Activated CD4-positive, CD25-positive, alpha-beta regulatory T cell treated with anti-CD3 and anti-CD28 coated beads, Interleukin-2, amount 50 U/mL, for 24 hours (primary cell): ENCODE measurements around the gene MREG.

Source experiments
- ATAC-seq, 2 donors: fragments of 150-1000 bp; cut with Tn5 transposase; one replicate each; pipeline ENCODE4 v1.10.0; 2021; ENCODE audit warnings: mild to moderate bottlenecking in 1 of 2, moderate library complexity in 1 of 2

Gene MREG, protein sequence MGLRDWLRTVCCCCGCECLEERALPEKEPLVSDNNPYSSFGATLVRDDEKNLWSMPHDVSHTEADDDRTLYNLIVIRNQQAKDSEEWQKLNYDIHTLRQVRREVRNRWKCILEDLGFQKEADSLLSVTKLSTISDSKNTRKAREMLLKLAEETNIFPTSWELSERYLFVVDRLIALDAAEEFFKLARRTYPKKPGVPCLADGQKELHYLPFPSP

DNA sequence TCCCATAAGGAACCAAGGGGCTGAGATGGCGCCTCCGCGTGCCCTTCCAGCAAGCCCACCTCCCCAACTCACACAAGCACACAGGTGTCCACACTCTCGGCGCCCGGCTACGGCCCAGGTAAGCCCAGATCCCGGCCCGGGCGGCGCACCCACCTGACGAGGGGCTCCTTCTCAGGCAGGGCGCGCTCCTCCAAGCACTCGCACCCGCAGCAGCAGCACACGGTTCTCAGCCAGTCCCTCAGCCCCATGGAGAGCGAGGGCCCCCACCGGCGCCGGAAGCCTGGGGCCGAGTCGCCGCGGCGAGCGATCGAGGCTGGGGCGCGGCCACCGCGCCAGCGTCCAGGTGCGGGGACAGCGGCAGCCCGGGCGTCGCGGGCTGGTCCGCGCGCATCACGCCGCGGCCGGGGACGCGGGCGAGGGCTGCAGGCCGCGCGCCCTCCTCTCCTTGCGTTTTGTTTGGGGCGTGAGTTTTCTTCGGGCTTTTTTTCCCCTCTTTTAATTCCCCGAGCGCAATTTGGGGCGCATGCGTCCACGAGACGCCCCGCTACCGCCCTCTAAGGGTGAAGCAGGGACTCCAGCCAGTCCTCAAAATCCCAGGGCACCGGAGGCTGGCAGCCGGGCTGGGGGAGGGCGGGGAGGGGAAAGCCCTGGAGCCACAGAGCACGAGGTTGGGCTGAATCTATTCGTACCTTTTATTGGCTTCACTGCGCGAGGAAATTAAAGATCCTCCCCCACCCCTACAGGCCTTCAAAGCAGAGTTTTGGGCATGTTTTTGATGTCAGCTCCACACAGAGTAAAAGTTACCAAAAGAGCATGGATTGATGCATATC is at the start of gene MREG:
Gene MREG, minus strand, starts transcription at position 472 of the 830 bp plus-strand sequence. Its CDS starts 224 bp downstream, at position 248.
- peak; percentile 70 to 75 for ATAC-seq

DNA sequence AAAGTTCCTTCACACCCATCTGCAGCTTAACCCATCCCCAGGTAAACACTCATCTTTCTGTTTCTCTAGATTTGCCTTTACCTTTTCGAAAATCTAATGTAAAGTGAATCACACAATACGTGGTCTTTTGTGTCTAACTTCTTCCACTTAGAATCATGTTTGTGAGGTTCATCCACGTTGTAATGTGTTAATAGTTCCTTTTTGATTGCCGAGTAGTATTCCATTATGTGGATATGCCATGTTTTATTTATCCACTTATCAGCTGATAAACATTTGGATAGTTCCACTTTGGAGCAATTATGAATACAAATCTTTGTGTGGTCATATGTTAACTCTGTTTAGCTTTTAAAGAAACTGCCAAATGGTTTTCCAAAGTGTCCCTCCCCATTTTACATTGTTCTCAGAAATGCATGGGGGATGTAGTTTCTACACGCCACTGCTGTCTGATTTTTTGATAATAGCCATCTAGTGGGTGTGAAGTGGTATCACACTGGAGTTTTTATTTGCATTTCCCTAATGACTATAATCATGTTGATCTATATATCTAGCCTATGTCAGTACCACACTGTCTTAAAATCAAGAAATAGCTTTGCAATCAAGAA is 46.0 kb upstream of the MREG start:
- no peak for ATAC-seq

DNA sequence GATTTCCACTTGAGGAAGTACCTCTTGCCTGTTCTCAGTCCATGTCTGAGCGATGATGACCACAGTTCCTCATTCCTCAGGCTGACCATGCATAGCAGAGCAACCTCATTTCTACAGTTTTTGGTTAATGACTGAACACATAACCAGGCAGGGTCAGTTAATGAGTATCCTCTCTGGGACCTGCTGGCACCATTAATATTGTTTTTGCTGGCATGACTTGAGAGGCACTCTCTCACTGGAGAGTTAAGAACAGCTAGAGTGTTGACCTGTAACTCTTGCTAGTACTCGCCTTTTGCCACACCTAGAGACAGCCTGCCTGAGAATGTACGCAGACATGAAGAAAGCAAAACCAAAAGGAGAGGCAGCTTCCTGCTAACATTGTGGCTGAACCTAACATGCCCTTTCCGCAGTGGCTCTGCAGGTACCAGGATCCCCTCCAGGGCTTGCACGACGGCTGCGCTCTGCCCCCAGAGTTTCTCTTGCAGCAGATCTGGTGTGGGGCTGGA is 44.4 kb upstream of the MREG start:
- ATAC-seq: peak; percentile 96 to 97

DNA sequence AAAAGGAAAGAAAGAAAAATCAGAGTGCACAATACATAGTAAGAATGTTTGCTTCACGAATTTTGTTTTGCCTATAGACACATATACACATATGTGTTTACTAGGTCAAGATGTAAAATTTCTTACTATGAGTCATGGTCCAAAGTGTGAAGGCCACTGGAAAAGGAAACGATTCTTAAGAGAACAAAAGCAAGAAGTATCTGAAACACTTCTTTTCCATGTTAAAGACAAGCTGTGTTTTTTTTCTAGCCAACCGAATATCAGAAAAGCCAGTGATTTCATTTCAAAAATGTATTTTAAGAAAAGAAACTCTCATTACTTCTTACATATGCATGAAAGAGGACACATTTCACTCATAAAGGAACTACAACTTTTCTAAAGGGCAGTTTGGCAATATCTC is 43.4 kb upstream of the MREG start:
- ATAC-seq: no peak

DNA sequence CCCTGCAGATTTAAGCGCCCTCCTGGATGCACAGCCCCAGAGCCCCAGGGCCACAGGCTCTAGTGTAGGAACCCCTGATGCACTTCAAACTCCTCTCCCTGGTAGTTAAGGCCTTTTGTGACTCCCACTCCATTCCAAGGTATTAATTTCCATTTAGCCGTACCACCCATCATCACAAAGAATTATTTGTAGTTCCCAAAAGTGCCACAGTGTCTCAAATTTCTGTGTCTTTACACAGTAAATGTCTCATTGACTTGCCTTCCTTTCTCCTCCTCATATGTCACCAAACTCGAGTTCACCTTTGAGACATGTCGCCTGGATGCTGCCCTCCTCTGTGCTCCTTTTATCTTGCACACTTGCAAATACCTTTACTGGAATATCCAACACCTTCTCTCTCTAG is 42.3 kb upstream of the MREG start:
- ATAC-seq: no peak

DNA sequence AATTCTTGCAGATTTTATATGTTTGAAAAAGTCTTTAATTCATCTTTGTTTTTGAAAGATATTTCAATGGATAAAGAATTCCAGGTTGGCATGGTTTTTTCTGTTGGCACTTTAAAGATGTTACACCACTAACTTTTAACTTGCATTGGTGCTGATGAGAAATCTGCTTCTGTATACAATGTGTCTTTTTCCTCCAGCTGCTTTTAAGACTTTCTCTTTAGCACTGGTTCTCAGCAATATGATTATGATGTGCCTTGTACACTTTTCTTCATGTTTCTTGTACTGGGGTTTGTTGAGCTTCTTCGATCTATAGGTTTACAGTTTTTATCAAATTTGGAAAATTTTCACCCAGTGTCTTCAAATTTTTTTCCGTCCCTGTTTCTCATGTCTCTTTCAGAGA is 39.1 kb upstream of the MREG start:
- ATAC-seq: no peak

DNA sequence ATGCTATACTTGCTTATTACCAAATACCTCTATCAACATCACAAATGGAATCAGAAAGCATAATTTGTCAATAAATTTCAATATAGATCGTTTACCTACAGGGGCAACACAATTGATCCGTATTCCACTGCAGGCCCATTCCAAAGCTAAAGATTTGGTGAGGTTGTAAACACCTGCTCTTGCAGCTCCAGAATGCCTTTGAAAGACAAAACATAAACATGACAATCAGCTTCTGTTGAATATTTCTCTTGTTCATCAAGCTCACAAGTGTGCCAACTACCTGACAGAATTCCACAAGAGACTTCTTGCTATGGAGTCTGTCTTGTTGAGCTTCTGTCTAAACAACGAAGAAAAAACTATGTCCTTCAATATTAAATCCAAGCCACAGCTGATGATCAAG is 38.0 kb upstream of the MREG start:
- ATAC-seq: no peak

DNA sequence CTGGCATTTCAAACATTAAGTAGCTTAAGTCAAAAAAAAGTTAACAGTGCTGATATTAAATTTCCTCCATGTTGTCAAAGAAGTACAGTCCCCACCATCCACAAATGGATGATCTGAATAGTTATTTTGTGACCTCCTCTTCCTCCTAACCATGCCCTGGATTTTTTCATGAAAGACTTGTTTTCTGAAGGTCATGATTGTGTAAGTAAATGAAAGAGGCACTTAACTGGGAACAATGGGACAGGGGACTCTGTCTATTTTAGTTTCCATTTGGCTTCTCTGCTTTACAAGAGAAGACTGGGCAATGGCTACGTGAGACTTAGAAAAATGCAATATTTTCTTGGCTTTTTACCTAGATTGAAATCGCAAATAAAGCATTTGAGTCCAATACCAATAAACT is 36.1 kb upstream of the MREG start:
- ATAC-seq: no peak

DNA sequence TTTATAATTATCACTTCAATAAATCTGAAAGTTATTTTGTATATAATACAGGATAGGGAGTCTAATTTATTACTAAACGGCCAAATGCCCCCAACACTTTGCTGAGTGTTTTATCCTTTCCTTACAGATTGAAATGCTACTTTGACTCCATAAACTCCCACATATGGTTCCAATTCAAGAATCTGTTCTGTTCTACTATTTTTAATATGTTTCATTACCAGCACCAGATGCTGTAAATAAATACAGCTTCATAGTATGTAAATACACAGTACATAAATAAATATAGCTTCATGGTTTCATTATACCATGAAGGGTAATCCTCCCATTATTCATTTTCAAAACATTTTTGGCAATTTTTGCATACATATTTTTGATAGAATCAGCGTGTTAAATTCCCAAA is 34.0 kb upstream of the MREG start:
- no peak for ATAC-seq

DNA sequence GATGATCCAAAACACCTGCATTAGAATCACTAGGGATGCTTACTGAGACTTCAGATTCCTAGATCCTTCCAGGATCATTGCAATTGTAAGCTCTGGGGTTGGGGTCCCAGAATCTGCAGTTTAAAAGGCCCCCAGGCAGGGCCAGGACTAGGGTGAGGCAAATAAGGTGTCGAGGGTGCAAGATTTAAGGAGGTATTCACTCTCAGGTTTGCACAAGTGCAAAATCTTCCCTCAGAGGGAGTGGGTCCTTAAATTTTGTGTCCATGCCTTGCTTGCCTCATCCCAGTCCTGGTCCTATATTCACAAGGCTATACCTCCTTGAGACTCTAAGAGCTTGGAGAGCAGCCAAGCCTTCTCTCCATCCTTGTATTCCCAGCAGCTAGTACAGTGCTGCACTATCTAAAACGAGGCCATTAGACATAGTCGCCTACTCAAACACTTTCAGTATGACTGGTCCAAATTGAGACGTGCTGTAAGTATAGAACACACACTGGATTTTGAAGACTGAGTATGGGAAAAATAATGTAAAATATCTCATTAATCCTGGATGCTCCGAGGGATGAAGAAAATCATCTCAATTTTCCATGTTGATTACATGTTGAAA is 31.6 kb upstream of the MREG start:
- ATAC-seq: peak in 1 of 2 donors; percentile 68

DNA sequence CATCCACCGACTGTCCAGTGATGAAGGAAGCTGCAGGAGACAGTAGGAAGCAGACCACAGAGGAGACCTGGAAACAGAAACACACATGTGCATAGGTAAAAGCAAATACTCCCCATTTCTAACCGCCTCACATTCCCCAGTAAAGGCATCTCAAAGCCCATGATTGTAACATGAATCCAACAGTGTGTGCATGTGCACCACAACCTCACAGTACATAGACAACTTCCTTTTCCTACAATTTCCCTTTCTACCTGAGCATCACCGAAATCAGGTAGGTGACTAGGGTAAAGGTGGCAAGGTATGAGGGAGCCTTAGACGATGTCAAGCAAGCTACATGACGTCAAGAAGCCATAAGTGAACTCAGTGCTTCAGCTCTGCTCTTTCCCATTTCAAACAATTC is 30.6 kb upstream of the MREG start:
- no peak for ATAC-seq

DNA sequence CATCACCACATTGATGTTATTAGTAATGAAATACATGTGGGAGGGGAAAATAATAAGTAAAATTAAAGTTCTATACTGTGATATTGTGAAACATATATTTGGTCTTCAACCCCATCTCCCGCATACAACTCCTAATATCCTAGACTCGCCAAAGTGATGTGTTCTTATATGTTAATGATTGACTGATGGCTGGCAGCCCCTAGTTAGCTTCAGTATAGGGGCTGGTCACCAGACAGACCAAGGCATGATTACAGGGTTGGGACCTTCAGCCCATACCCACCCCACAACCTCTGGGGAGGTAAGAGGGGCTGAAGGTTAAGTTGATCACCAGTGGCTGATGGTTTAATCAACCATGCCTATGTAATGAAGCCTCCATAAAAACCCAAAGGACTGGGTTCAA is 28.1 kb upstream of the MREG start:
- ATAC-seq: no peak

DNA sequence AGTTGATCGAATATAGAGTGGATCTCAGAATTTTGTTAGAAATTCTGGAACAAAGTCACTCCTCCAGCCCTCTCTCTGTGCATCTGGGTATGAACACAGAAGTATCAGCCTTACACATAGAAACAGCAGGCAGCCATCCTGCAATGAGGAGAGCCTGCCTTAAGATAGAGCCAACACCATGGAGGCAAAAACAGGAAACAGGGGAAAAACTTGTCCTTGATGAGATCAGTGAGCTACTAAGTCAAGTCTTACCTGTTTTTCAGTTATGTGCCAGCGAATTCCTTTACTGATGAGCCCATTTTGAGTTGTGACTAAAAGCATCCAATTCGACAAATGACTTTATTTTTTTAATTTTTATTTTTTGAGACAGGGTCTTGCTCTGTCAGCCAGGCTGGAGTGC is 26.6 kb upstream of the MREG start:
- ATAC-seq: no peak

DNA sequence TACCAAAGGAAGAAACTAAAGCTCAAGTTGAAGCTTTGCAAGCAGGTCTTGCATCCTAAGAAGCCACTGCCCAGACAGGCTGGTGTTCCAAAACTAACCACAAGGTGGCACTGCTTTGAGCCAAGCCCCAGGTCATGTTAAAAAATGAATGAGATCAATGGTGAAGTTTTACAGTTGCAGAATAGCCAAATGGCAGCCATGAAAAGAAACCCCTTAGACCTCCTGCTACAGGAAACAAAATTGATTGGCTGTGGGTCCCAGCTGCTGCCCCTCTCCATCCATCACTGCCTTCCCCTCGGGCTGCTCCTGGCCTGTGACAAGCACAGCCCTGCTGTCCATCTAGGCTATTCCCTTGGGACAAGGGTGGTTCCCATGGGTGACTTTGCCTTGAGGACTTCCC is 20.7 kb upstream of the MREG start:
- ATAC-seq: peak; percentile 30 to 36

DNA sequence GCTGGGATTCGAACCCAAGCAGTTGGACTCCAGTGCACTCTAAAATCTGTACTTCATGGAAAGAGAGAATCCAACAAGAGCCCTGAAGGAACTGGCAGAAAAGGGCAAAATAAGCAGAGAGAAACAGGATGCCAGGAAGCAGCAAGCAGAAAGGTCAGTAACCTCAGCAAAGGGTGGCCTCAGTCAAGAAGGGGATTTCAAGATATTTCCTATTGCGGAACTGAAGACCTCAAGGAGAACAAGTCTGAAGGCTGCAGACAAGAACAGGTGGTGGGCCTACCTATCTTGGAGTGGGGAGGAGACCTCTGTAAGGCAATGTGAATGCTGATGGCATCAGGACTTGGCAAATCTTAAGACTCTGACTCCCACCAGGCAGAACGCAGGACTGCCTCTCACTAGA is 20.1 kb upstream of the MREG start:
- no peak for ATAC-seq

DNA sequence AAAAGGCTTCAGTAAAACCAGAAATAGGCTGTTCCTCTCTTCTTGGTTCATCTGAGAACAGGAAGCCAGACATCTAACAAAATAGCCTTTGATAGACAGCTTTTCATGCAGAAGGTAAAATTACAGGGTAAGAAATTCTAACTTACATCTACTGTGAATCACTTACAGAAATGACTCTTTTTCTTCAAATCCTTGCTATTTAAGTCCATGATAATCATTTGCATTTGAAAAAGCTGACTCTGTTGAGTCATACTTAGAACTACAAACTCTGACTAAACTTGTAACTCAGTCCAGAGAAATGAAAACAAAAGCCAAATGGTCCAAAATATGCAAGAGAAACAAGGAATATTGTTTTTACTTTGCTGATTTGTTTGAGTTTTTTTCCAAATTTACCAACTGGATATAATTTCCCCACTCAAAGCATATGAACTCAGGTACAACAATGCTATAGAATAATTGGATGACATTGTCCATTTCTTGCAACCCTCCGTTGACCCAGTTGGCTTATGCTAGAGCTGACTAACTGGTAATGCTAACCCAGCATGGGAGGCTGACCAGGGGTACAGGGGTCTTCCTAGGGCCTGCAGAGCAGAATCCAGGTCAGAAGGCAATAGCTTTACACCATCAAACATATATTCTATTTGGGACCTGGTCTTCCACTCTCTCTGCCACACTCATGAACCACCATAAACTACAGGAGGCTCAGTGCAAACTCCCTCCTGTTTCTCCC is 18.8 kb upstream of the MREG start:
- ATAC-seq: peak; percentile 89 to 91

DNA sequence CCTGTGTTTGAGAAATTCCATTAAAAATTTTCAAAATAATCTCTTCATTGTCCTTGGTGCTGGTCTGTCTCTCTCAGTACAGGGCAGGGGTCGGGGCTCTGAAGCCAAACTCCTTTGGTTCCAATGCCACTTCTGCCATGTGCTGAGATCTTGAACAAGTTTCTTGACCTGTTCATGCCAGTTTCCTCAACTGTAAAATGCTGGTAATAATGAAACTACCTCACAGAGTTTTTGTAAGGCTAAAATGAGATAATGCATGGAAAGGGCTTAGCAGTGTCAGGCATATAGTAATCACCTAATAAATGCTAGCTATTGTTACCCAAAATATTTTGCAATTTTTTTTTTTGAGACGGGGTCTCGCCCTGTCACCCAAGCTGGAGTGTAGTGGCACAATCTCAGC is 16.9 kb upstream of the MREG start:
- ATAC-seq: no peak

DNA sequence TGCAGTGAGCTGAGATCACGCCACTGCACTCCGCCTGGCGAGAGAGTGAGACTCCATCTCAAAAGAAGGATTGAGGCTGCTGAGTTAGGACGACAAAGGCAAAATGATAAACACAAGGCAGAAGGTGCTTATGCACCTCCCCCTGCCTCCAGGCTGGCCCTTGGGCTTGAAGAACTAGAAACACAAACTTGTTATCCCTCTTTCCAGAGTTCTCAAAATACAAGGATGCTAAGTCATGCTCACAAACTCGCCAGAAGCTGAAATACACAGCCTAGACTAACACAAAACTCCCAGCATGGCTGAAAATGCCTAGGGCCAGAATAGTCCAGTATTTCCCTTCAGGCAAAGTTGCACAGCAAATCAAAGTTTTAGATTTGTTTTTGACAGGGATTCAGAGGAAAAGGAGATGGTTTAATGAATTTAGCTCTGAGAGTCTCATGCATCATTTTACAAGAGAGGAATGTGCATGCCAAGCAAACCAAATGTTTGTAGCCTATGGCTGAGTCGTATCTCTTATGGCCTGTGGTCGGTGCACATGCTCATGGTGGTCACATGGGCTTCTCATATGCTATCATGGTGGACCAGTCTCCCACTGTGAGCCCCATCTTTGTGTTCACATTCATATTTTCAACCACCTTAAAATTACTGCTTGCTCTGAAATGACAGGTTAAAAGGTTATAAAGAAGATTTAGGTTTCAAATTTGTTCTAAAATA is 16.2 kb upstream of the MREG start:
- no peak for ATAC-seq

DNA sequence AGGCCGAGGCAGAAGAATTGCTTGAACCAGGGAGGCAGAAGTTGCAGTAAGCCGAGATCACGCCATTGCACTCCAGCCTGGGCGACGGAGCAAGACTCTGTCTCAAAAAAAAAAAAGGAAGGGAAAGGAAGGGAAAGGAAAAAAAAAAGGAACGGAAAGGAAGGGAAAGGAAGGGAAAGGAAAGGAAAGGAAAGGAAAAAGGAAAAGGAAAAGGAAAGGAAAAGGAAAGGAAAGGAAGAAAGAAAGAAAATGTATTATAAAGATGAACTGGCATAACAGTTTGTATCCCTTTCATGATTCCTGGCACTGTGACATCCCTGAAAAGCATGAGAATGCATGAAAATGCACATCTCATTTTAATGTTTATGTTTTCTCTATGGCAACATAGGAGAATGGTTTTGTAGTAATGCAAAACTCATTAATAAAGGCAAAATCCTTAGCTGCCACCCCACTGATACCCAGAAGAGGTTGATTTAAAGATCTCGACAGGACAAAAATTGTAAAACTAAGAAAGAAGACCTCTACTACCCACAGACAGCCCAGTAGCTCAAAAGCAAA is 11.5 kb upstream of the MREG start:
- no peak for ATAC-seq

DNA sequence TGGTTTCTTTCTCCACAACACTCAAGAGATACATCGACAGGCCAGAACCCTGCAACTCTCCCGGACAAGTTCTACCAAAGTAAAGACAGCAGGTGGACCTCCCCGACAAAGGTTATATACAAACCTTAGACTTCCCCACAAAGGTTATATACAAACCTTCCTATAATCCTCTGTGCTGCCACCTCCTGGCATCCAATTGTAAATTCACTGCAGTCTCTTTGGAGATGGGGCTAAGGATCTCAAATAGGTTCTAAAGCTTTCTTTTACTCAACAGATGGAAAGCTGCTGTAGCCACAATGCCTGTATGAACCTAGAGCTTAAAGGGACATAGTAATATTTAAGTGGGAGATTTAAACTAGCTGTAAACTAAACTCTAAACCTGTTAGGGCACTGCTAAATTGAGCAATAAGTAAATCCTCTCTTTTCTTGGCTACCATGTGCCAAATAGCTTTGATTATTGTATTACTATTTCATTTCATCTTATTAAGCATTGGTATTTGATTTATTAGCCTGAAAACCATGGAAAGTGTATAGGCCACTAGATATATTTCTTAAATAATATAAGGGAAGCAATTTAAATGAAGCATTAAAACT is 9.8 kb upstream of the MREG start:
- ATAC-seq: peak; percentile 65 to 78
